ENCODE results near the gene CNBD2. TPM values are rescaled to one million over a fixed set of nuclear protein-coding genes. Genes with fewer than 3 reads are reported as not detected.
"Not testable (repeated sequence)": the region's sequence is repeated elsewhere in the genome, so short reads cannot be mapped to it uniquely, and the experiment has no call there.

The CNBD2 gene
- total RNA-seq, 1 experiment from 2014 or later: 3.8 TPM

- TF ChIP-seq CDX4 (CRISPR knock-in tag; IDR thresholded peaks at IDR 0.05; ENCODE audit: borderline replicate concordance): no peak
- no peak for TF ChIP-seq FOXP1 (CRISPR knock-in tag; IDR thresholded peaks at IDR 0.05; ENCODE audit: borderline replicate concordance)
- TF ChIP-seq ZNF416 (CRISPR knock-in tag; IDR thresholded peaks at IDR 0.05): no peak
- no peak for TF ChIP-seq ATF3 (CRISPR knock-in tag; conservative IDR thresholded peaks at IDR 0.05)
- TF ChIP-seq E2F5 (CRISPR knock-in tag; IDR thresholded peaks at IDR 0.05): no peak
- no peak for TF ChIP-seq ZNF263 (CRISPR knock-in tag; IDR thresholded peaks at IDR 0.05; ENCODE audit: low read depth)
- TF ChIP-seq JUN (CRISPR knock-in tag; IDR thresholded peaks at IDR 0.05): no peak
- no peak for TF ChIP-seq TP53 (CRISPR knock-in tag; IDR thresholded peaks at IDR 0.05)
- TF ChIP-seq ZNF532 (CRISPR knock-in tag; IDR thresholded peaks at IDR 0.05; ENCODE audit: borderline replicate concordance): no peak
- no peak for TF ChIP-seq HMGXB4 (CRISPR knock-in tag; IDR thresholded peaks at IDR 0.05)
Observed at GRCh38 chr20:36052117-36052513, 83.7 kb downstream of the CNBD2 start (continued).

- H3K36me3 Mint-ChIP-seq; H3K9me3 Mint-ChIP-seq; DNase-seq (ENCODE audit: low spot score); ATAC-seq; H3K27me3 Mint-ChIP-seq (ENCODE audit: low read depth); H3K4me3 Mint-ChIP-seq; POLR2A ChIA-PET; H3K27ac Mint-ChIP-seq: not testable (repeated sequence)
- peaks cover 15% of the 10 kb centered on the region for H3K4me1 Mint-ChIP-seq
- CTCF ChIA-PET: interaction anchor here (1.3 kb wide), 1 partner anchor 149 kb away, joined by 4 read pairs; no protein-coding TSS in a partner anchor
Observed at GRCh38 chr20:36053863-36054518, 85.6 kb downstream of the CNBD2 start.

GRCh38 chr20:36055145-36055544 lies 86.8 kb downstream of the CNBD2 start:
- no peak overlapping the region for H3K27ac Mint-ChIP-seq
- ChIA-PET CTCF (interaction anchor here (1.3 to 1.6 kb wide), 2 partner anchors 62 to 147 kb away, joined by 4 to 6 read pairs; no protein-coding TSS in a partner anchor), POLR2A (interaction anchor here (1.2 kb wide), 1 partner anchor 11 kb away, joined by 3 read pairs; no protein-coding TSS in a partner anchor)
- DNase-seq (ENCODE audit: low spot score) (no peak), ATAC-seq (no peak)
- H3K4me3 Mint-ChIP-seq: no peak overlapping the region
- H3K4me1 Mint-ChIP-seq: peaks cover 12% of the 10 kb centered on the region
- no peaks in the 10 kb centered on the region; the same call in 1 of the 2 replicates for H3K27me3 Mint-ChIP-seq (ENCODE audit: low read depth)
- H3K36me3 Mint-ChIP-seq: no peaks in the 10 kb centered on the region
- H3K9me3 Mint-ChIP-seq: no peaks in the 10 kb centered on the region
- TF ChIP-seq E2F1 (CRISPR knock-in tag; IDR thresholded peaks at IDR 0.05) (no peak), NFATC4 (CRISPR knock-in tag; IDR thresholded peaks at IDR 0.05) (no peak), ZBTB43 (CRISPR knock-in tag; IDR thresholded peaks at IDR 0.05) (no peak), JAZF1 (CRISPR knock-in tag; IDR thresholded peaks at IDR 0.05) (no peak), CREB1 (CRISPR knock-in tag; IDR thresholded peaks at IDR 0.05) (no peak), ZNF317 (CRISPR knock-in tag; IDR thresholded peaks at IDR 0.05; ENCODE audit: borderline replicate concordance, low read depth) (no peak), IRF1 (CRISPR knock-in tag; IDR thresholded peaks at IDR 0.05) (no peak), FOXJ3 (CRISPR knock-in tag; IDR thresholded peaks at IDR 0.05; ENCODE audit: borderline replicate concordance) (no peak), E2F5 (CRISPR knock-in tag; IDR thresholded peaks at IDR 0.05) (no peak)

Data from WTC11 (cell line).